SK-N-MC (cell line): ENCODE measurements around the gene MTUS2.

Experiments
- EZH2 ChIP-seq: fragments of 200-600 bp; sonication (generic); IDR thresholded peaks from one replicate; pipeline ENCODE4 v1.6.1; 2017; ENCODE audit warnings: antibody characterized with exemption
- FOXP2 ChIP-seq: optimal IDR thresholded peaks from 2 replicates; pipeline ENCODE3; 2011; ENCODE audit warnings: mild to moderate bottlenecking, moderate library complexity; ENCODE audit not compliant: insufficient read depth; ENCODE audit errors: extremely low read length, control extremely low read depth
- POLR2AphosphoS5 ChIP-seq: IDR thresholded peaks from 2 replicates; pipeline ENCODE4 v1.6.1; 2012; ENCODE audit warnings: mild to moderate bottlenecking, low read depth, low read length, borderline replicate concordance

- TF ChIP-seq EZH2 (no peak), POLR2AphosphoS5 (no peak), FOXP2 (no peak)
Observed at GRCh38 chr13:29525757-29526156, 705.6 kb downstream of the MTUS2 start.
